NB4 (cell line): Measurements from ENCODE around the gene USP9X.

ENCODE experiments used
- DNase-seq: peaks from one replicate; pipeline ENCODE4 v3.0.0; 2010; ENCODE audit warnings: low read depth
- H3K4me3 ChIP-seq: one replicate; pipeline ENCODE4 v1.5.1; 2011; ENCODE audit warnings: mild to moderate bottlenecking, low read depth, low read length, moderate library complexity
- CTCF ChIP-seq: IDR thresholded peaks from one replicate; pipeline ENCODE4 v1.5.1; 2012; ENCODE audit warnings: low read depth, low read length
- MAX ChIP-seq: IDR thresholded peaks from 2 replicates; pipeline ENCODE4 v1.6.1; 2011; ENCODE audit warnings: low read depth, low read length
- MYC ChIP-seq: IDR thresholded peaks from 2 replicates; pipeline ENCODE4 v1.6.1; 2011; ENCODE audit warnings: low read depth, low read length
- POLR2A ChIP-seq: IDR thresholded peaks from 2 replicates; pipeline ENCODE4 v1.6.1; 2011; ENCODE audit warnings: mild to moderate bottlenecking; ENCODE audit not compliant: insufficient read length; ENCODE audit errors: extremely low read depth

Gene USP9X

GRCh38 chrX:41234962-41235361 lies 149.7 kb downstream of the USP9X start:
- no peak for DNase-seq
- no peak overlapping the region for H3K4me3 ChIP-seq
- TF ChIP-seq MAX = no peak
- no peak for TF ChIP-seq MYC
- TF ChIP-seq CTCF = no peak
- no peak for TF ChIP-seq POLR2A

- no peak overlapping the region for H3K4me3 ChIP-seq
- TF ChIP-seq MYC = no peak
- no peak for TF ChIP-seq MAX
- no peak for TF ChIP-seq CTCF
- TF ChIP-seq POLR2A = no peak
- no peak for DNase-seq
Measured at GRCh38 chrX:41236629-41237028, 151.4 kb downstream of the USP9X start.

- DNase-seq = peak; percentile 40
- TF ChIP-seq POLR2A = no peak
- TF ChIP-seq CTCF = no peak
- TF ChIP-seq MYC = no peak
- TF ChIP-seq MAX = no peak
Measured at GRCh38 chrX:41240509-41240908, 155.3 kb downstream of the USP9X start.

GRCh38 chrX:41241962-41242361 lies 156.7 kb downstream of the USP9X start:
- TF ChIP-seq CTCF (no peak), MAX (no peak), POLR2A (no peak), MYC (no peak)
- no peak overlapping the region for H3K4me3 ChIP-seq
- DNase-seq = no peak

More at GRCh38 chrX:41240509-41240908, 155.3 kb downstream of the USP9X start:
- H3K4me3 ChIP-seq = no peak overlapping the region

GRCh38 chrX:41245641-41246040 lies 160.4 kb downstream of the USP9X start:
- no peak for DNase-seq
- H3K4me3 ChIP-seq = no peak overlapping the region
- TF ChIP-seq POLR2A = no peak
- TF ChIP-seq CTCF = no peak
- no peak for TF ChIP-seq MAX
- no peak for TF ChIP-seq MYC

GRCh38 chrX:41250867-41251266 lies 165.6 kb downstream of the USP9X start:
- H3K4me3 ChIP-seq = no peak overlapping the region
- TF ChIP-seq MYC (no peak), MAX (no peak), POLR2A (no peak), CTCF (no peak)
- no peak for DNase-seq
